T-helper 1 cell (primary cell): Measurements from ENCODE around the gene FADS3.

ENCODE experiments used
- DNase-seq, 5 donors: peaks; one replicate each; pipeline ENCODE4 v3.0.0-alpha.2; 2012 to 2020

FADS3 gene

GRCh38 chr11:61913699-61914395 is 22.5 kb upstream of the FADS3 start:
- DNase-seq: no peak

DNA sequence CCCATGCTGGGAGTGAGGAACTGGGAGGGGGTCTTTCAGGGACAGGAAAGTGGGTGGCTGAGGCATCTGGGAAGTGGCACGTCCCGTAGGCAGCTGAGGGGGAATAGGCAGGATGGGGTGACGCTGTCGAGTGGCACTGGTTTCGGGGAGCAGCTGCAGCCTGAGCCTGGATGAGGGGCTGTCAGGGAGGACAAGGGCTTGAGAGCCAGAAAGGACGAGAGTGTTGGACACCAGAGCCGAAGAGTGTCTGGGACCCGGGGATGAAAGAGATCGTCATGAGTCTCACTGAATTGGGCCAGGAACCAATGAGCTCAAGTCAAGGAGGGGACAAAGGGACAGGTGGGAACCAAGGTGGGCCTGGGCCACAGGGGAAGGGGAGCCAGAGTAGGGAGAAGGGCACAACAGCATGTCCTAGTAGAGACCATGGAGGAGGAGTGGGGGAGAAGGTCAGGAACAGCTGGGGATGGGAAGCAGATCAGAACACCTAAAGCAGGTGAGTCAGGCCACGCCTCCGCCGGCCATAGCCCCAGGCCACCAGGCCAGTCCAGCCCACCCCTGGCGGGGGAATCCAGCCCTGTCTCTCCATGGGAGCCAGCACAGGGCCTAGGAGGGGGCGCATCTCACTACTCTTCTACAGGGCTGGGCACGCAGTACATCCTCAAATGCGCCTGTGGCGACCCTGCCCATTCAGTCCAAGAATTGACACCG is 21.8 kb upstream of the FADS3 start:
- DNase-seq: no peak

- no peak for DNase-seq
Measured at GRCh38 chr11:61912530-61912898, 21.2 kb upstream of the FADS3 start.

GRCh38 chr11:61911701-61912529 is 20.6 kb upstream of the FADS3 start:
- DNase-seq: no peak

DNA sequence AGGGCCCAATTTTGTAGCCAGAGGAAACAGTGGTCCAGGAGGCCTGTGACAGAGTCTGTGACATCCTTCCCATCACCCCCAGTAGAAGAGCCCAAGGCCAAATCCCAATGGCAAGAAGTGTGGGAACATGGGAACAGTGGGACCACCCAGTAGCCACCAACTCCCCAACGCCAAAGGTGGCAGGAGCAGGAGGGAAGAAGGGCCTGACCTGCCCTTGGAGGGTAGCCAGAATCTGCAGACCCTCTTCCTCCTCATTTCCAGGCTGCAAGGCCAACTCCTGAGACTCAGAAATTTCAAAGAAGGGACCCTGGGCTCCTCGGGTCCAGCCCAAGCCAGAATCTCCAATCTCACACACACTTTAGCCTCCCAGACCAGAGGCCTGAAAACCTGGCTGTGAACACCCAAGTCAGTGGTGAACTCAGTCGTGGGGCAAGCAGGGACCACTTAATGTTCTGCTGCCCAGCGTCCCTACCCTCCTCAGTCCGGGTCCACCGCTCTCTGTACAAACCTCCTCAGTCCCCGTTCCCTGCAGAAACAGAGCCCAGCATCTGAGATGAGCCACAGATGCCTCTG is 19.9 kb upstream of the FADS3 start:
- no peak for DNase-seq

DNA sequence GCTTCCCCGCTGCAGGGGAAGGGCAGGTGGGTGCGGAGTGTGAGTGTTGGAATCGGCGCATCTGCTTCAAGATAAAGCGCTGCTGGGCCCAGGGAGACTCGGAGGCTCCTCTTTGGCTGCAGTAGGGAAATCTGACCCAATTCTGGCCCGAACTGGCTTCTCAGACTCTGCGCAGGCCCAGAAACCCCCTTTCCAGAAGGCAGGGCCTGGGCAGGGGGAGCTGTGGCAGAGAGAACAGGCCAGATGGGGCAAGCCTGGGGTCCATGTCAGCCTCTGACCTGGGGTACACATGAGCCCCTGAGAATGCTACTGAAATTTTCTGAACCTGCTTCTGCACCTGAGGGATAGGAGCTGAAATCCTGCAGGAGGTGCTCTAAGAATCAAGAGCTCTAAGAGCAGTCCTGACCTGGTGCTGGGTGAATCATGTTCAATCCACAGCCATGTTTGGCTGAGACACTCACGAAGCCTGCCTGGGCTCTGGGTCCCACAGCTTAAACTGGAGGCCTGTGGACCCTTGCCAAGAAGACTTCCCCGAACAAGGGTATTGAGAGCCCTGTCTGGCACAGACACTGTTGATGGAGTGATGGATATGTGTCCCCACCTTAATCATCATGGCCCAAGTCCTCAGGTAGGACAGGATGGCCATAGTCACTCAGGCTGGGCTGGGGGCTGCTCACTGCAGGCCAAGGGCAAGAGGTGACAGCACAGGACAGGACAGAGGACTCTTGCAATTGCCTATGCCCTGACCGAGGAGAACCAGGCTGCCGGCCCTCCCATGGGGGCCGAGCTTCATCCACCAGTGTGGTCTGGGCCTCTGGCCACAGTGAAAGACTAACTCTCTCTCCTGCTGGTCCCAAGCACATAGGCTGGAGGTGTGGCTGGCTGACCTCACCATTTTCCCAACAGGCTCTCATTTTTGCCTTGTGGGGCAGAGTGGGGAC is 19.1 kb upstream of the FADS3 start:
- DNase-seq: no peak

DNA sequence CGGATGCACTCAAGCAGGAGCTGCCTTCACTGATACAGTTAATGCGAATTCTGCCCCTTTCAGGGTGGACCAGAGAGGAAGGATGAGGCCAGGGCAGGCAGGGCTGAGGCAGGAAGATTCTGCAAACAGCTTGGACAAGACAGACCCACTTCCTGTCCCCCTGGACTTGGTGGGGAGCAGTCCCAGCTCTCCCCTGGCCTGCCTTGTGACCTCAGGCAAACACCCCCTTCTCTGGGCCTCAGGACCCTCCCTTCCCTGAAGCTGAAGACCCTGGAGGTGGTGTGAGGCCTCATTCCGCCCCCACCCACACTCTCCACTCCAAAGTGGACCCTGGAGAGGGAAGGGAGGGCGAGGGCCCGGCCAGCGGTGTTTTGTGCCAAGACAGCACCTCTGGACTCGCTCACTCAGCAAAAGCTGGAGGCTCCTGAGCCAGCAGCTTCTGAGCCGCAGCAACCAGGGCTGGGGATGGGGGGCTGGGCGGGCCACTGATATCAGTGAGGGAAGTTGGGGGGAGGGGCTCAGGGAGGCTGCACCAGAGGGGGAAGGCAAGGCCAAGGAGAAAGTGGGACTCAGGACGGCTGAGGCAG is 17.5 kb upstream of the FADS3 start:
- no peak for DNase-seq

DNA sequence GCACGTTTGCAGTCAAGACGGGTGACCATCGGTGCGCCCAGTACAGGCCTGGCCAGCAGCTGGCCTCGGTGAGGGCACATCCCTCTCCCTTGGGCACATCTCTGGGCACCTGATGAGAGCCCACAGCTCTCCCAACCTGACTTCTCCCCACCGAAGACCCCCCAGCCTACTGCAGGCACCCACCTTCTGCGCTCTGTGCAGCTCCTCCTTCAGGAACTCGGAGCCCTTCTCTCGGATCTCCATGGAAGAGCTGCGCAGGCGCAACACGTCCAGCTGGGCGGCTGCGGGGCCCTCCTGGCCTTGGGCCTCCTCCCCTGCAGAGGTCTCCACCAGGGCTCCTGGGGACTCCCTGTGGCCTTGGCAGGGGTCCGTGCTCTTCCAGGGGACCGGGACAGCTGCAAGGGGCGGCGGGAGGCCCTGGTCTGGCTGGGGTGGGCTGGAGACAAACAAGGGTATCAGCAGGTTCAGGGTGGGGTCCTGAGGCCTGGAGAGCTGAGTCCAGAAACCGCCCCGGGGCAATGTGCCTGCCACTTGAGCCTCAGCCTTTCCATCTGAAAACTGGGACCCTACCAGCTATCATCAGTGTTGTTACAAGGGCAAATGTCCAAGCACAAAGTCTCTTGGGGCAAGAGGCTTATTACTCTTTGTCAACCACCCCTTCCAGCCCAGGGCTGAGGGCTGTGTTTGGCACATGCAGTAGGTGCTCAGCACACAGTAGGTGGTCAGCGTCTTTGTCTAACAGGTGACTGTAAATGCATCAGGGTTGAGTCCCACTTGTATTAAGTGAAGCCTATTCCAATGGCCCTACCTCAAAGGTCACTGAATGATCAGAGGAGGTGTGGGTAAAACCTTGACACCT is 16.8 kb upstream of the FADS3 start:
- DNase-seq: no peak

- no peak for DNase-seq
Measured at GRCh38 chr11:61907282-61907681, 15.9 kb upstream of the FADS3 start.

- DNase-seq: no peak
Measured at GRCh38 chr11:61906522-61906909, 15.2 kb upstream of the FADS3 start.

GRCh38 chr11:61905801-61906521 is 14.6 kb upstream of the FADS3 start:
- DNase-seq: no peak

- DNase-seq: no peak
Measured at GRCh38 chr11:61905067-61905696, 13.8 kb upstream of the FADS3 start.

- no peak for DNase-seq
Measured at GRCh38 chr11:61904539-61905048, 13.2 kb upstream of the FADS3 start.

GRCh38 chr11:61903845-61904244 is 12.5 kb upstream of the FADS3 start:
- no peak for DNase-seq

DNA sequence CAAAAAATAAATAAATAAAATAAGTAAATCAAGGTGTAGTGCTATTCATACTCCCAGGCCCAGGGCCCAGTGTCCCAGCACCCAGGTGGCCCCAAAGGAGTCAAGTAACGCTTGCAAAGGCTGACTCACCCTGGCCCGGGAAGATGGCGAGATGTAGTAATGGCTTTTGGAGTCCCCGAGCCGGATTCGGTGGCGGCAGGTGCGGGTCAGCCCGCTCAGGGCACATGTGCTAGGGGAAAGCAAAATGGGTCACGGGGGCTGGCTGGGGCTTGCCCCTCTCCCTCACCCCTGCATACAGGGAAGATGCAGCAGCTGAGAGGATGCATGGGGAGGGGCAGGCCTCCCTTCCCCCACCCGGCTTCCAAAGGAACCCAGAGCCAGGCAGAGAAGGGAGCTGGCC is 11.0 kb upstream of the FADS3 start:
- DNase-seq: no peak

DNA sequence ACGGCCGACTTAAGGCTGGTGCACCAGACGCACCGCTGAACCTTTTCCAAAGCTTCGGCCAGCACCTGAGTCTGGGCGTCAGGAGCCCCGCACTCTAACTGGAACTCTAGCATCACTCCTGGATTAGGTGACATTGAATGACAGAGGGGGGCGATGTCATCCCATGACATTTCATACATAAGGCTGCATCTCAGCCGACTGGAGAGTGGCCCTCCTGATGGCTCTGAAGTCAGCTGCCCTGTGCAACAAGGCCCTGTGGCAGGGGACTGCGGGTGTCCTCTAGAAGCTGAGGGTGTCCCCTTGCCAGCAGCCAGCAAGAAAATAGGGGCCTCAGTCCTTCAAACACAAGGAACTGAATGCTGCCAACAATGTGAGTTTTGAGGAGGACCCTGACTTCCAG is 10.1 kb upstream of the FADS3 start:
- DNase-seq: no peak

- no peak for DNase-seq
Measured at GRCh38 chr11:61900251-61900650, 8.9 kb upstream of the FADS3 start.

- peak; percentile 76 to 90 (median 84) for DNase-seq
Measured at GRCh38 chr11:61899146-61899841, 7.9 kb upstream of the FADS3 start.

- DNase-seq: no peak
Measured at GRCh38 chr11:61898247-61898582, 6.9 kb upstream of the FADS3 start.
